ENCODE measurements around the gene ANKRD65.
"Not testable (repeated sequence)": the region's sequence is repeated elsewhere in the genome, so short reads cannot be mapped to it uniquely, and the experiment has no call there.

ANKRD65 gene

GRCh38 chr1:1393014-1393413 lies 28.1 kb downstream of the ANKRD65 start:
- TF ChIP-seq CTCF (IDR thresholded peaks at IDR 0.05; ENCODE audit: low read depth, low read length, missing control alignments): no peak
- no peak for DNase-seq (ENCODE audit: low read depth)
- in situ Hi-C loops (cut with HindIII; ENCODE audit: low sequenced_read_pairs): no loop called here
- H3K4me3 ChIP-seq (ENCODE audit: low read depth, low read length): no peak overlapping the region

GRCh38 chr1:1391225-1391624 lies 29.9 kb downstream of the ANKRD65 start:
- TF ChIP-seq CTCF (IDR thresholded peaks at IDR 0.05; ENCODE audit: low read depth, low read length, missing control alignments): no peak
- no peak overlapping the region for H3K4me3 ChIP-seq (ENCODE audit: low read depth, low read length)
- in situ Hi-C loops (cut with HindIII; ENCODE audit: low sequenced_read_pairs): no loop called here
- DNase-seq (ENCODE audit: low read depth): no peak

- no peak for TF ChIP-seq CTCF (IDR thresholded peaks at IDR 0.05; ENCODE audit: low read depth, low read length, missing control alignments)
- in situ Hi-C loops (cut with HindIII; ENCODE audit: low sequenced_read_pairs): no loop called here
- DNase-seq (ENCODE audit: low read depth): no peak
- no peak overlapping the region for H3K4me3 ChIP-seq (ENCODE audit: low read depth, low read length)
Measured at GRCh38 chr1:1390675-1391074, 30.4 kb downstream of the ANKRD65 start.

GRCh38 chr1:1388078-1388472 lies 33.0 kb downstream of the ANKRD65 start:
- in situ Hi-C loops (cut with HindIII; ENCODE audit: low sequenced_read_pairs): no loop called here
- no peak for DNase-seq (ENCODE audit: low read depth)
- no peak for TF ChIP-seq CTCF (IDR thresholded peaks at IDR 0.05; ENCODE audit: low read depth, low read length, missing control alignments)
- H3K4me3 ChIP-seq (ENCODE audit: low read depth, low read length): no peak overlapping the region

GRCh38 chr1:1387098-1388077 lies 33.7 kb downstream of the ANKRD65 start:
- in situ Hi-C loops (cut with HindIII; ENCODE audit: low sequenced_read_pairs): no loop called here
- no peak for TF ChIP-seq CTCF (IDR thresholded peaks at IDR 0.05; ENCODE audit: low read depth, low read length, missing control alignments)
- H3K4me3 ChIP-seq (ENCODE audit: low read depth, low read length): no peak overlapping the region
- no peak for DNase-seq (ENCODE audit: low read depth)

GRCh38 chr1:1385931-1386330 lies 35.1 kb downstream of the ANKRD65 start:
- no peak for DNase-seq (ENCODE audit: low read depth)
- in situ Hi-C loops (cut with HindIII; ENCODE audit: low sequenced_read_pairs): no loop called here
- no peak overlapping the region for H3K4me3 ChIP-seq (ENCODE audit: low read depth, low read length)
- TF ChIP-seq CTCF (IDR thresholded peaks at IDR 0.05; ENCODE audit: low read depth, low read length, missing control alignments): no peak

- in situ Hi-C loops (cut with HindIII; ENCODE audit: low sequenced_read_pairs); DNase-seq (ENCODE audit: low read depth); H3K4me3 ChIP-seq (ENCODE audit: low read depth, low read length): not testable (repeated sequence)
Measured at GRCh38 chr1:1385339-1385738, 35.7 kb downstream of the ANKRD65 start.

Data from astrocyte of the cerebellum (primary cell).